NCI-H1930 (cell line): ENCODE results near the gene RALBP1.

ENCODE experiments used
- DNase-seq, 2 experiments: peaks; one replicate each; lab custom pipeline; 2025; lab: John Stamatoyannopoulos, UW

The RALBP1 gene

GRCh38 chr18:9507565-9508088, 32.3 kb downstream of the RALBP1 start:
- DNase-seq, result no peak

- DNase-seq, result no peak
Observed at GRCh38 chr18:9508446-9509025, 33.2 kb downstream of the RALBP1 start.

GRCh38 chr18:9513971-9514512, 38.7 kb downstream of the RALBP1 start:
- no peak for DNase-seq

GRCh38 chr18:9516437-9517064, 41.2 kb downstream of the RALBP1 start:
- DNase-seq, result no peak

GRCh38 chr18:9517869-9518268, 42.6 kb downstream of the RALBP1 start:
- DNase-seq, result no peak

- DNase-seq, result no peak
Observed at GRCh38 chr18:9519399-9519798, 44.1 kb downstream of the RALBP1 start.

- no peak for DNase-seq
Observed at GRCh38 chr18:9520666-9521065, 45.4 kb downstream of the RALBP1 start.

GRCh38 chr18:9521770-9522169, 46.5 kb downstream of the RALBP1 start:
- no peak for DNase-seq

- DNase-seq, result no peak
Observed at GRCh38 chr18:9522952-9523351, 47.6 kb downstream of the RALBP1 start.

GRCh38 chr18:9526458-9526857, 51.1 kb downstream of the RALBP1 start:
- DNase-seq, result no peak

- DNase-seq, result no peak
Observed at GRCh38 chr18:9530226-9531009, 55.1 kb downstream of the RALBP1 start.

- no peak for DNase-seq
Observed at GRCh38 chr18:9531791-9532410, 56.6 kb downstream of the RALBP1 start.

- DNase-seq, result no peak
Observed at GRCh38 chr18:9534844-9535243, 59.5 kb downstream of the RALBP1 start.

- DNase-seq, result no peak
Observed at GRCh38 chr18:9535430-9535991, 60.2 kb downstream of the RALBP1 start.

GRCh38 chr18:9536354-9537152, 61.2 kb downstream of the RALBP1 start:
- DNase-seq, result no peak

- no peak for DNase-seq
Observed at GRCh38 chr18:9537677-9538076, 62.4 kb downstream of the RALBP1 start.

GRCh38 chr18:9539283-9539682, 64.0 kb downstream of the RALBP1 start:
- no peak for DNase-seq

- no peak for DNase-seq
Observed at GRCh38 chr18:9539938-9540337, 64.6 kb downstream of the RALBP1 start.

- no peak for DNase-seq
Observed at GRCh38 chr18:9542924-9543323, 67.6 kb downstream of the RALBP1 start.

- DNase-seq, result no peak
Observed at GRCh38 chr18:9545029-9545428, 69.7 kb downstream of the RALBP1 start.

- no peak for DNase-seq
Observed at GRCh38 chr18:9546468-9546867, 71.2 kb downstream of the RALBP1 start.
